Loucy (cell line): ENCODE data around the gene KNL1.

ENCODE experiments used
- EZH2phosphoT487 ChIP-seq: fragments of 200-600 bp; IDR thresholded peaks from 2 replicates; pipeline ENCODE4 v1.6.1; 2018; ENCODE audit warnings: antibody characterized with exemption, mild to moderate bottlenecking, moderate library complexity, borderline replicate concordance
- TF ChIP-seq, protein P1 (sequence below): fragments of 200-600 bp; sonication (generic); conservative IDR thresholded peaks from 2 replicates; pipeline ENCODE4 v1.5.1; 2014; ENCODE audit warnings: mild to moderate bottlenecking, antibody characterized with exemption, low read length

GRCh38 chr15:40558952-40559742 lies 34.9 kb upstream of the KNL1 start:
- TF ChIP-seq, protein P1, sequence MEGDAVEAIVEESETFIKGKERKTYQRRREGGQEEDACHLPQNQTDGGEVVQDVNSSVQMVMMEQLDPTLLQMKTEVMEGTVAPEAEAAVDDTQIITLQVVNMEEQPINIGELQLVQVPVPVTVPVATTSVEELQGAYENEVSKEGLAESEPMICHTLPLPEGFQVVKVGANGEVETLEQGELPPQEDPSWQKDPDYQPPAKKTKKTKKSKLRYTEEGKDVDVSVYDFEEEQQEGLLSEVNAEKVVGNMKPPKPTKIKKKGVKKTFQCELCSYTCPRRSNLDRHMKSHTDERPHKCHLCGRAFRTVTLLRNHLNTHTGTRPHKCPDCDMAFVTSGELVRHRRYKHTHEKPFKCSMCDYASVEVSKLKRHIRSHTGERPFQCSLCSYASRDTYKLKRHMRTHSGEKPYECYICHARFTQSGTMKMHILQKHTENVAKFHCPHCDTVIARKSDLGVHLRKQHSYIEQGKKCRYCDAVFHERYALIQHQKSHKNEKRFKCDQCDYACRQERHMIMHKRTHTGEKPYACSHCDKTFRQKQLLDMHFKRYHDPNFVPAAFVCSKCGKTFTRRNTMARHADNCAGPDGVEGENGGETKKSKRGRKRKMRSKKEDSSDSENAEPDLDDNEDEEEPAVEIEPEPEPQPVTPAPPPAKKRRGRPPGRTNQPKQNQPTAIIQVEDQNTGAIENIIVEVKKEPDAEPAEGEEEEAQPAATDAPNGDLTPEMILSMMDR: no peak
- no peak for TF ChIP-seq EZH2phosphoT487
